ENCODE results near the gene SCTR. TPM values are rescaled to one million over a fixed set of nuclear protein-coding genes. Genes with fewer than 3 reads are reported as not detected.

The SCTR gene
- total RNA-seq, 1 donor from 2014 or later: not detected

GRCh38 chr2:119508756-119509155 is 15.5 kb downstream of the SCTR start:
- Histone ChIP-seq H3K4me1 (no peaks in the 10 kb centered on the region), H3K36me3 (no peaks in the 10 kb centered on the region), H3K9me3 (no peaks in the 10 kb centered on the region), H3K4me3 (no peak overlapping the region), H3K27me3 (no peaks in the 10 kb centered on the region), H3K27ac (no peak overlapping the region)
- no peak for DNase-seq (ENCODE audit: low spot score in 2 of 2)
- intact Hi-C loops (cut with DNase I): no loop called here
- TF ChIP-seq CTCF (IDR thresholded peaks at IDR 0.05): no peak

- Histone ChIP-seq H3K27ac (no peak overlapping the region), H3K9me3 (peaks cover 0 to 13% of the 10 kb centered on the region in 2 donors), H3K36me3 (no peaks in the 10 kb centered on the region), H3K4me1 (peaks cover 0 to 7% of the 10 kb centered on the region in 2 donors), H3K27me3 (no peaks in the 10 kb centered on the region), H3K4me3 (no peak overlapping the region)
- no peak for TF ChIP-seq CTCF (IDR thresholded peaks at IDR 0.05)
- intact Hi-C loops (cut with DNase I): no loop called here
- no peak for DNase-seq (ENCODE audit: low spot score in 2 of 2)
Measured at GRCh38 chr2:119496682-119497081, 27.6 kb downstream of the SCTR start.

GRCh38 chr2:119495948-119496347 is 28.3 kb downstream of the SCTR start:
- Histone ChIP-seq H3K4me3 (no peak overlapping the region), H3K27ac (no peak overlapping the region), H3K9me3 (peaks cover 0 to 6% of the 10 kb centered on the region in 2 donors), H3K27me3 (no peaks in the 10 kb centered on the region), H3K4me1 (peaks cover 0 to 10% of the 10 kb centered on the region in 2 donors), H3K36me3 (no peaks in the 10 kb centered on the region)
- intact Hi-C loops (cut with DNase I): no loop called here
- DNase-seq (ENCODE audit: low spot score in 2 of 2): no peak
- TF ChIP-seq CTCF (IDR thresholded peaks at IDR 0.05): peak in 1 of 3 experiments; percentile 32

GRCh38 chr2:119494163-119494790 is 30.0 kb downstream of the SCTR start:
- Histone ChIP-seq H3K27ac (no peak overlapping the region), H3K36me3 (no peaks in the 10 kb centered on the region), H3K4me3 (no peak overlapping the region), H3K9me3 (no peaks in the 10 kb centered on the region), H3K4me1 (peaks cover 0 to 10% of the 10 kb centered on the region in 2 donors), H3K27me3 (no peaks in the 10 kb centered on the region)
- DNase-seq (ENCODE audit: low spot score in 2 of 2): no peak
- intact Hi-C loops (cut with DNase I): no loop called here
- TF ChIP-seq CTCF (IDR thresholded peaks at IDR 0.05): no peak

GRCh38 chr2:119491776-119492525 is 32.3 kb downstream of the SCTR start:
- Histone ChIP-seq H3K27ac (peak overlapping the region in 1 of 2 donors; percentile 12), H3K4me1 (peaks cover 7 to 10% of the 10 kb centered on the region in 2 donors), H3K4me3 (no peak overlapping the region), H3K27me3 (no peaks in the 10 kb centered on the region), H3K9me3 (no peaks in the 10 kb centered on the region), H3K36me3 (no peaks in the 10 kb centered on the region)
- DNase-seq (ENCODE audit: low spot score in 2 of 2): no peak
- intact Hi-C loops (cut with DNase I): no loop called here
- no peak for TF ChIP-seq CTCF (IDR thresholded peaks at IDR 0.05)

Measured in ascending aorta (tissue), 2 donors.